COR-L47 (cell line): ENCODE results near the gene RPL38.
A peak's percentile ranks its signal among the peaks of the same experiment; 100 is the strongest.

Experiments
- DNase-seq: peaks from one replicate; lab custom pipeline; 2025; lab: John Stamatoyannopoulos, UW

The RPL38 gene

DNA sequence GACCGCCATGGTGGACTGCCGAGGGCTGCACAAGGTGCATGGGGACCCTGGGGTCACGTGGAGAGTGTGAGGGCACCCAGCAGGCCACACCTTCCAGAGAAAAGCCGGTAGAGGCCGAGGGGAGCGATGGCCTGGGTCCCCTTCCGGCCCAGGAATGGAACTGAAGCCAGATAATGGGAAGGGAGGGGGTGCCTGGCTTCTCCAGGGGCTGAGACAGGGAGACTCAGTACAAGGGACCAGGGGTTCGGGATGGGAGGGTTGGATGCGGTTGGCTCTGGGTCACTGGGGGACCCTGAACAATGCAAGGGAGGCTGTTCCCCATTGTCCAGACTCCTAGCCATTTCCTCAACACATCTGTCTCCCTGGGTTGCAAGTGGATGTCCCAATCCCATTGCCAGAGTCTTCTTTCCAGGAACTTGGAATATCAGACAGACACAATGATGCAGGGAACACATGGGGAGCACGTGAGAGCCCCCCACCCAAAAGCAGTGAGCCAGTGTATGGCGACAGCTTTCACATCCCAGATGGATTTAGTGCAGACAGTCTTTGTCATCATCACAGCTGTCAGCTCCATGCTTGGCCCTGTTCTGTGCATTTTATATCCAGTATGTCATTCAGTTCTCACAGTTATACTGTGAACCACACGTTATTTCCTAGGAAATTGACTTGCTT, 47.0 kb downstream of the RPL38 start:
- no peak for DNase-seq

DNA sequence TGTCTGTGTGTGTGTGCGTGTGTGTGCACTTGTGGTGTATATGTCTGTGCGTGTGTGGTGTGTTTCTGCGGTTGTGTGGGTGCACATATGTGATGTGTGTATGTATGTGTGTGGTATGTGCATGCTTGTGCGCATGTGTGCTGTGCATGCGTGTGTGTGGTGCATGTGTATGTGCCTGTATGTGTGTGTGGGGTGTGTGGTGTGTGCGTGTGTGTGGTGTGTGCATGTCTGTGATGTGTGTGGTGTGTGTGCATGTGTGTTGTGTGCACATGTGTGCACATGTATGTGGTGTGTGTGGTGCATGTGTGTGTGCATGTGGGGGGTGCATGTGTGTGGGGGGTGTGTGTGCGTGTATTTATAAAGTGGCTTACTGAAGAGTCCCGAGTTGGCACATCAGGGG, 47.6 kb downstream of the RPL38 start:
- no peak for DNase-seq

DNA sequence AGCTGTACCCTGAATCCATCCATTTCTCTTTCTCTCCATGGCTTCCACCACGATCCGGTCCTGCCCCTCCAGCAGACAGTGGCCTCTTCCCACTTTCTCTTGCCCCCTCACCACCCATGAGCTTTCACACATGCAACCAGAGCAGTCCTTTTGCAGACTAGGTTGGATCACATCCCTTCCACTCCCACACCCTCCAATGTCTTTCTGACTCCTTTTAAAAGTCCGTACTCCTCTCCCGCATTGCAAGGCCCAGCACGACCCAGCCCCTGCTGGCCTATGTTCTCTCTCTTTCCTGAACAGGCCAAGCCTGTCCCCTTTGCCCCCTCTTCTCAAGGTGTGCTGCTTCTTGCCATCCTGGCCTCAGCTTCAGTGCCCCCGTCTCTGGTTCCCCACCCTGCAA, 48.1 kb downstream of the RPL38 start:
- DNase-seq: no peak

DNA sequence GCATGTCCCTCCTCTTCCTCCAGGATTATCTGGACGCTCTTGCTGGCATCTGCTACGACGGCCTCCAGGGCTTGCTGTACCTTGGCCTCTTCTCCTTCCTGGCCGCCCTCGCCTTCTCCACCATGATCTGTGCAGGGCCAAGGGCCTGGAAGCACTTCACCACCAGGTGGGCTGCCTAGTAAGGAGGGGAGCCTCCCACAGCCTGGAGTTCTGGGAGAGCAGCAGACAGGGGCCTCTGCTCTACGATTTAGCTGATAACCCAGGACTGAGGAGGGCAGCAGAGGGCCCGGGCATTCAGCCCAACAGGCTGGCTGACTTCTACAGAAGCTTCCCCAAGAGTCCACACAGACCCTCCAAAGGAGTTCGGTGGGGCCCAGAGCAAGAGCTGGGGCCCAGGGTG, 48.7 kb downstream of the RPL38 start:
- no peak for DNase-seq

DNA sequence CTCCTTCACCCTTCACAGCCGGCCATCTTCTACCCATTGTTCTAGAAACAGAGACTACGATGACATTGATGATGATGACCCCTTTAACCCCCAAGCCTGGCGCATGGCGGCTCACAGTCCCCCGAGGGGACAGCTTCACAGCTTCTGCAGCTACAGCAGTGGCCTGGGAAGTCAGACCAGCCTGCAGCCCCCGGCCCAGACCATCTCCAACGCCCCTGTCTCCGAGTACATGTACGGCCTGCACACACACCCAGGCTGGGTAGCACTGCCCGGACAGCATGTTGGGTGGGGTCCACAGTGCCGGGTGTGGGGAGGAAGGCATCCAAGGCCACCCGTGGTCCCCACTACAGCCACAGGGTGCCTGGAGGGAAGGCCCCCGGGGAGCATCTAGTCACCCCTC, 49.6 kb downstream of the RPL38 start:
- no peak for DNase-seq

DNA sequence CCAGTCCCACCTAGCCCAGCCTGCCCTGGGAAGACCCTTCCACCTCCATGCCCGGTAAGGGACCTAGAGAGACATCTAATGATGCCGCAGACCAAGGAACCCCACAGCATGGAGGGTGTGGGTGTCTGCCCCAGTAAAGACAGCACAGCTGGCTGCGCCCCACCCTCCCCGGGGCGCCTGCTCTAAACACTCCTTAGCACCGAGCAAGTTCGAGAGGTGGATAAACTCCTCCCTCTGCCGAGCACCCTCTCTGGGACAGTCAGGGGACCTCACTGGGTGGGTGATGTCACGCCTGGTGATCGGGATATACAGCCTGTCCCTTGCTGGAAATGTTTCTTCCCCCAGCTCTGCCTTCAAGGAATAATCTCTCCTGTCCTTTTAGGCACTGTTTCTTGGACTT, 53.8 kb downstream of the RPL38 start:
- DNase-seq: no peak

DNA sequence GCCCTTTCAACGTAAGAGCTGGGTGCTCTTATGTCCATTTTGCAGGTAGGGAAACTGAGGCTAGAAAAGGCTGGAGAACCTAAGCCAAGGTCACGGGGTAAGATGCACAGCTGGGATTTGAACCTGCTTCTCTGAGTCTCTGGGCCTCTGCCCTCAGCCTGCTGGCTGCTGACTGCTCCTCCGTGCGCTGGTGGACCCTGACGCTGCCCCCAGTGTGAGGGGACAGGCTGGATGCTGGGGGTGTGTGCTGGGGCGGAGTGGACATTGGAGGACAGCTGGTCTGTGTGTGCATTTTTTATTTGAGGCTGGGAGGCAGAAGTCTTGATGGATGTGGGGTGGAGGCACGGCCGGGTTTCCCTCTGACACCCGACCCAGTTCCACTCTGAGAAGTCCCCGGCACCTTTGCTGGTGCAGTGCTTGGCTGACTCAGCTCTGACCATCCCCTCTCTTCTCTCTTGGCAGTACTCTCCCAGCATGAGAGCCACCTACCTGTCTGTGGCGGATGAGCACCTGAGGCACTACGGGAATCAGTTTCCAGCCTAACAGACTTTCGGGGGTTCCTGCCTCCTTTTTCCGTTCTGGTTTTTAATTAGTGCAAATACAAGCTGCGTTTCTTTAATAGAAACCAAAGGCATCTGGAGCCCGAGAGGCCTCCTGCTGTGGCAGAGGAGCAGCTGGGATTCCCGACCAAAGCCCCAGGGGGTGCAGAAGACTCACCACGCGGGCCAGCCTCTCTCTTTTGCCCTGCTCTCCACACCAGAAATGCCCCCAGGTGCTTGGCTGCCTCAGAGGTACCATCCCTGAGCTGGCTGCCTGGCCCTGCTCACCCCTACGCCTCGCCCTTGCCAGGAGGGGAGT, 56.4 kb downstream of the RPL38 start:
- peak; percentile 75 for DNase-seq
